Hematopoietic multipotent progenitor cell (in vitro differentiated cells): ENCODE results near the gene HMGCR. TPM values are rescaled to one million over a fixed set of nuclear protein-coding genes. Genes with fewer than 3 reads are reported as not detected.
"Not testable (repeated sequence)": the region's sequence is repeated elsewhere in the genome, so short reads cannot be mapped to it uniquely, and the experiment has no call there.

Source experiments
- DNase-seq, 3 donors: peaks; one replicate each; pipeline ENCODE4 v3.0.0-alpha.2; 2011 to 2015; ENCODE audit warnings: low read depth in 2 of 3, low spot score in 2 of 3
- total RNA-seq: library from RNA; depleted of rRNA; stranded (reverse); fragments of >200 nt; gene quantifications from one replicate; pipeline ENCODE4 v1.2.3, GENCODE V29; 2012

The HMGCR gene
- total RNA-seq, result 23.4 TPM

GRCh38 chr5:75336615-75337336, at the start of gene HMGCR:
Gene HMGCR (plus strand): TSS chr5:75337220. CDS start chr5:75342606, 5,386 bp downstream.
- peak; percentile 89 to 99 (median 99) for DNase-seq

- not testable (repeated sequence) for DNase-seq
Measured at GRCh38 chr5:75291844-75292243, 45.2 kb upstream of the HMGCR start.

GRCh38 chr5:75300084-75300483, 36.9 kb upstream of the HMGCR start:
- DNase-seq, result no peak

- DNase-seq, result no peak
Measured at GRCh38 chr5:75303419-75303818, 33.6 kb upstream of the HMGCR start.

GRCh38 chr5:75304486-75304885, 32.5 kb upstream of the HMGCR start:
- DNase-seq, result not testable (repeated sequence)

GRCh38 chr5:75306746-75307145, 30.3 kb upstream of the HMGCR start:
- DNase-seq, result no peak

- DNase-seq, result no peak
Measured at GRCh38 chr5:75310212-75310611, 26.8 kb upstream of the HMGCR start.

- peak in 1 of 3 donors; percentile 34 for DNase-seq
Measured at GRCh38 chr5:75319148-75319547, 17.9 kb upstream of the HMGCR start.

GRCh38 chr5:75319638-75320037, 17.4 kb upstream of the HMGCR start:
- no peak for DNase-seq

- peak in 1 of 3 donors; percentile 25 for DNase-seq
Measured at GRCh38 chr5:75320371-75320770, 16.6 kb upstream of the HMGCR start.

- DNase-seq, result no peak
Measured at GRCh38 chr5:75322066-75322465, 15.0 kb upstream of the HMGCR start.

GRCh38 chr5:75324791-75325190, 12.2 kb upstream of the HMGCR start:
- DNase-seq, result no peak

GRCh38 chr5:75325242-75325641, 11.8 kb upstream of the HMGCR start:
- DNase-seq, result no peak

GRCh38 chr5:75330404-75330803, 6.6 kb upstream of the HMGCR start:
- no peak for DNase-seq

- DNase-seq, result no peak
Measured at GRCh38 chr5:75331095-75332090, 5.6 kb upstream of the HMGCR start.

- not testable (repeated sequence) for DNase-seq
Measured at GRCh38 chr5:75333759-75334158, 3.3 kb upstream of the HMGCR start.

GRCh38 chr5:75334413-75334812, 2.6 kb upstream of the HMGCR start:
- DNase-seq, result not testable (repeated sequence)

GRCh38 chr5:75335486-75335885, 1.5 kb upstream of the HMGCR start:
- DNase-seq, result no peak

GRCh38 chr5:75335952-75336614, 937 bp upstream of the HMGCR start:
- DNase-seq, result peak in 1 of 3 donors; percentile 10

- DNase-seq, result peak; percentile 3 to 44 (median 34)
Measured at GRCh38 chr5:75337366-75338021, 474 bp downstream of the HMGCR start.
